ENCODE results near the gene DACT1.
"Not testable (repeated sequence)": the region's sequence is repeated elsewhere in the genome, so short reads cannot be mapped to it uniquely, and the experiment has no call there.

Gene DACT1

GRCh38 chr14:58637391-58638230 lies at the start of gene DACT1:
Gene DACT1, plus strand, starts transcription at chr14:58637962. Its CDS starts 241 bp downstream, at chr14:58638203.
- peak; percentile 40 for DNase-seq

- DNase-seq: not testable (repeated sequence)
These were observed 49.4 kb upstream of the DACT1 start for GRCh38 chr14:58588321-58588720.

GRCh38 chr14:58593977-58594376 lies 43.8 kb upstream of the DACT1 start:
- DNase-seq: no peak

- DNase-seq: no peak
These were observed 40.7 kb upstream of the DACT1 start for GRCh38 chr14:58597041-58597440.

- no peak for DNase-seq
These were observed 39.5 kb upstream of the DACT1 start for GRCh38 chr14:58598028-58598803.

GRCh38 chr14:58598804-58599525 lies 38.8 kb upstream of the DACT1 start:
- DNase-seq: no peak

GRCh38 chr14:58599707-58600106 lies 38.1 kb upstream of the DACT1 start:
- no peak for DNase-seq

- no peak for DNase-seq
These were observed 32.3 kb upstream of the DACT1 start for GRCh38 chr14:58605465-58605864.

GRCh38 chr14:58607131-58607951 lies 30.4 kb upstream of the DACT1 start:
- no peak for DNase-seq

- DNase-seq: no peak
These were observed 29.8 kb upstream of the DACT1 start for GRCh38 chr14:58607952-58608317.

- DNase-seq: no peak
These were observed 20.1 kb upstream of the DACT1 start for GRCh38 chr14:58617619-58618018.

GRCh38 chr14:58620011-58620410 lies 17.8 kb upstream of the DACT1 start:
- no peak for DNase-seq

GRCh38 chr14:58625438-58625837 lies 12.3 kb upstream of the DACT1 start:
- no peak for DNase-seq

GRCh38 chr14:58626431-58626831 lies 11.3 kb upstream of the DACT1 start:
- DNase-seq: no peak

- no peak for DNase-seq
These were observed 9.4 kb upstream of the DACT1 start for GRCh38 chr14:58628406-58628805.

GRCh38 chr14:58629281-58629680 lies 8.5 kb upstream of the DACT1 start:
- no peak for DNase-seq

- no peak for DNase-seq
These were observed 6.0 kb upstream of the DACT1 start for GRCh38 chr14:58631732-58632131.

- DNase-seq: no peak
These were observed 3.9 kb upstream of the DACT1 start for GRCh38 chr14:58633831-58634230.

- no peak for DNase-seq
These were observed 3.2 kb upstream of the DACT1 start for GRCh38 chr14:58634406-58635090.

GRCh38 chr14:58635091-58635830 lies 2.5 kb upstream of the DACT1 start:
- DNase-seq: no peak

- DNase-seq: no peak
These were observed 1.6 kb upstream of the DACT1 start for GRCh38 chr14:58636129-58636528.

Measured in DMS 273 treated with DMSO at 0.1 percent for 48 hours (cell line).